GM19372 (cell line): ENCODE measurements around the gene NPY4R2.
"Not testable (repeated sequence)": the region's sequence is repeated elsewhere in the genome, so short reads cannot be mapped to it uniquely, and the experiment has no call there.

ENCODE experiments used
- ATAC-seq: cut with Tn5 transposase; IDR thresholded peaks from one replicate; pipeline ENCODE4 v1.9.1; 2021; ENCODE audit warnings: mild to moderate bottlenecking, low read depth, moderate library complexity; ENCODE audit not compliant: unreplicated experiment

NPY4R2 gene

GRCh38 chr10:47918475-47918874, at the start of gene NPY4R2:
TSS of gene NPY4R2 (plus strand) at chr10:47918662. CDS start at chr10:47921988, 3,326 bp downstream.
- not testable (repeated sequence) for ATAC-seq

- ATAC-seq = not testable (repeated sequence)
These were observed 47.6 kb upstream of the NPY4R2 start for GRCh38 chr10:47870887-47871286.

GRCh38 chr10:47871485-47872180, 46.8 kb upstream of the NPY4R2 start:
- ATAC-seq = not testable (repeated sequence)

GRCh38 chr10:47872236-47872635, 46.2 kb upstream of the NPY4R2 start:
- not testable (repeated sequence) for ATAC-seq

GRCh38 chr10:47884239-47884638, 34.2 kb upstream of the NPY4R2 start:
- not testable (repeated sequence) for ATAC-seq

- ATAC-seq = not testable (repeated sequence)
These were observed 33.5 kb upstream of the NPY4R2 start for GRCh38 chr10:47884934-47885333.

GRCh38 chr10:47886356-47886755, 32.1 kb upstream of the NPY4R2 start:
- not testable (repeated sequence) for ATAC-seq

- not testable (repeated sequence) for ATAC-seq
These were observed 31.6 kb upstream of the NPY4R2 start for GRCh38 chr10:47886827-47887226.

- ATAC-seq = not testable (repeated sequence)
These were observed 27.7 kb upstream of the NPY4R2 start for GRCh38 chr10:47890737-47891136.

GRCh38 chr10:47892494-47893261, 25.8 kb upstream of the NPY4R2 start:
- ATAC-seq = not testable (repeated sequence)

- not testable (repeated sequence) for ATAC-seq
These were observed 23.9 kb upstream of the NPY4R2 start for GRCh38 chr10:47894571-47894970.

GRCh38 chr10:47897813-47898212, 20.6 kb upstream of the NPY4R2 start:
- not testable (repeated sequence) for ATAC-seq

- ATAC-seq = not testable (repeated sequence)
These were observed 9.1 kb upstream of the NPY4R2 start for GRCh38 chr10:47909333-47909732.

- ATAC-seq = not testable (repeated sequence)
These were observed 8.0 kb upstream of the NPY4R2 start for GRCh38 chr10:47910486-47910885.

GRCh38 chr10:47914052-47914451, 4.4 kb upstream of the NPY4R2 start:
- not testable (repeated sequence) for ATAC-seq

GRCh38 chr10:47915849-47916548, 2.5 kb upstream of the NPY4R2 start:
- ATAC-seq = not testable (repeated sequence)

GRCh38 chr10:47920610-47921009, 2.1 kb downstream of the NPY4R2 start:
- ATAC-seq = not testable (repeated sequence)

GRCh38 chr10:47922503-47922902, 4.0 kb downstream of the NPY4R2 start:
- not testable (repeated sequence) for ATAC-seq

GRCh38 chr10:47924628-47925027, 6.2 kb downstream of the NPY4R2 start:
- not testable (repeated sequence) for ATAC-seq

GRCh38 chr10:47927147-47927916, 8.9 kb downstream of the NPY4R2 start:
- not testable (repeated sequence) for ATAC-seq
